ENCODE results near the gene HLF.

Gene HLF

GRCh38 chr17:55305321-55306087, 40.7 kb downstream of the HLF start:
- Histone ChIP-seq H3K4me1 (no peaks in the 10 kb centered on the region), H4K20me1 (no peaks in the 10 kb centered on the region), H3K4me3 (no peak overlapping the region), H3K27me3 (no peaks in the 10 kb centered on the region), H3K9me3 (replicated peaks in 1 of 11) (no peaks in the 10 kb centered on the region), H3K9ac (no peak overlapping the region), H3K27ac (no peak overlapping the region), H3K36me3 (no peaks in the 10 kb centered on the region), H3K4me2 (peak overlapping the region in 1 of 11 experiments; percentile 13; a peak in 1 of 22 replicates)
- TF ChIP-seq Cebpa-rat (IDR thresholded peaks at IDR 0.05) = no peak

- Histone ChIP-seq H3K36me3 (no peaks in the 10 kb centered on the region), H3K9ac (no peak overlapping the region), H3K9me3 (replicated peaks in 1 of 11) (no peaks in the 10 kb centered on the region), H4K20me1 (no peaks in the 10 kb centered on the region), H3K27me3 (no peaks in the 10 kb centered on the region), H3K27ac (no peak overlapping the region), H3K4me3 (no peak overlapping the region), H3K4me1 (no peaks in the 10 kb centered on the region), H3K4me2 (no peak overlapping the region)
- TF ChIP-seq Cebpa-rat (IDR thresholded peaks at IDR 0.05) = no peak
Measured at GRCh38 chr17:55307879-55308278, 43.1 kb downstream of the HLF start.

DNA sequence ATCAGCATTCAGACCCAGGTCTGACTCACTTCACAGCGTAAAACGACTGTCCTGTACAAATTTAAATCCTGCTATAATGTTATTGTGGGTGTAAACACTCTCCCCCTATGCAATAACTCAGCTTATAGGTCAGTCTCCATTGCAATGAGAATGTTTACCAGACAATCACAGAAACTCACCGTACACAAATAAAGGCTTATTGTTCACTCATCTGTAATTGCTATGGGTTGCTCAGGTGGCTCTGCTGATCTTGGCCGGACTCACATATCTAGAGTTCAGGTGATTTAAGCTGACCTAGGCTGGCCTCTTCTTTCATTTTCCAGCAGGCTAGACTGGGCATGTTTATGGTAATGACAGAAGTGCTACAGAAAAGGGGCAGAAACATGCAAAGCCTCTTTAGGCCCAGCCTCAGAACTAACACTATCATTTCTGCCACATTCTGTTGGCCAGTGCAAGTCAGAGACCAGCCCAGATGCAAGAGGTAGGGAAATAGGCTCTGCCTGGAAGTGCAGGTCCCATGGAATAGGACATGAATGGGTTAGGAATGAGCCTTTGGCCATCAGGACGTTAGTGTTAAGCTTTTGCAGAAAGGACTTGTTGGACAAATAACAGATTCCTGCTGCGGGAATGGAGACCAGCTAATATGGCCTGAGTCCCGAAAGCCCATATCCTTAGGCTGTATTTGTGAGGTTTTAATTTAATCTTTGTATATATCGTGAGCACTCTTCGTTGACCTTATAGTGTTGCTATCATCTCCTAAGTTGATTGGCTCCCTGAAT, 44.0 kb downstream of the HLF start:
- Histone ChIP-seq H3K9ac (no peak overlapping the region), H3K27me3 (no peaks in the 10 kb centered on the region), H3K36me3 (no peaks in the 10 kb centered on the region), H3K4me1 (no peaks in the 10 kb centered on the region), H3K9me3 (replicated peaks in 1 of 11) (no peaks in the 10 kb centered on the region), H3K27ac (no peak overlapping the region), H3K4me3 (no peak overlapping the region), H4K20me1 (no peaks in the 10 kb centered on the region), H3K4me2 (no peak overlapping the region)
- TF ChIP-seq Cebpa-rat (IDR thresholded peaks at IDR 0.05) = no peak

GRCh38 chr17:55311767-55312375, 47.1 kb downstream of the HLF start:
- TF ChIP-seq Cebpa-rat (IDR thresholded peaks at IDR 0.05) = no peak
- Histone ChIP-seq H3K36me3 (no peaks in the 10 kb centered on the region), H4K20me1 (no peaks in the 10 kb centered on the region), H3K4me1 (no peaks in the 10 kb centered on the region), H3K4me2 (no peak overlapping the region), H3K4me3 (no peak overlapping the region), H3K27ac (no peak overlapping the region), H3K27me3 (no peaks in the 10 kb centered on the region), H3K9me3 (replicated peaks in 1 of 11) (no peaks in the 10 kb centered on the region), H3K9ac (no peak overlapping the region)

GRCh38 chr17:55312852-55313251, 48.1 kb downstream of the HLF start:
- H4K20me1 ChIP-seq = no peaks in the 10 kb centered on the region
- no peak for TF ChIP-seq Cebpa-rat (IDR thresholded peaks at IDR 0.05)

DNA sequence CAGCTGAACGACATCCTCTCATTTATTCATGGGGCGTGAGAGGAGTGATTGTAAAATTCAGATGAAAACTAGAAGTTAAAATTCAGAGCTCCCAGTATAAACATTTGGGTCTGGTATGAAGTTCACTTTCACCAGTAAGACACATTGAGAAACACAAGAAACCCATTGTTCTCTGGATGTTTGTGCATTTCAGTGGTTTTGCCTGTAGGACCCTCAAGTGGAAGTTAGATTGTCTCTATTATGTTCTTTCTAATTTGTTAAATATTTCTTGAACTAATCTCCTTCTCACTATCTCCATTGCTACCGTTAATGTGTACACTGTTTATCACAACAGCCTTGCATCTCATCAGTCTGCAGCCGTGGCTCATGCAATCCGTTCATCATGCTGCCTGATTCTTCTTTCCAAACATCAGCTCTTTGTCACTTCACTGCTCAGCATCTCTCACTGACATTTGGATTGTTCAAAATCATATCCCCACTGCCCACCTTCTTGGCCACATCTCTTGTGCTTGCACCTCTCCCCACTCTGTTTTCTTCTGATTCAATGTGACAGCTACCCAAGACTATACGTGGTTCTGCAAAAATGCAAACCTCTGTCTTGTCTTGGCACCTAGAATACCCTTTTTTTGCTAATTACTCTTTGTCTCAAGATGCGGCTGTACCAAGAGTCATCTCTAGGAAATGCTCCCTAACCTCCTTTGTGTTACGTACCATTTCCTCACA, 49.5 kb downstream of the HLF start:
- H4K20me1 ChIP-seq = no peaks in the 10 kb centered on the region
- H3K4me1 ChIP-seq = no peaks in the 10 kb centered on the region

More at GRCh38 chr17:55312852-55313251, 48.1 kb downstream of the HLF start:
- H3K27ac ChIP-seq = no peak overlapping the region
- H3K4me2 ChIP-seq = no peak overlapping the region
- no peak overlapping the region for H3K9ac ChIP-seq
- H3K36me3 ChIP-seq = no peaks in the 10 kb centered on the region
- H3K4me1 ChIP-seq = no peaks in the 10 kb centered on the region
- no peak overlapping the region for H3K4me3 ChIP-seq
- no peaks in the 10 kb centered on the region for H3K9me3 ChIP-seq (replicated peaks in 1 of 11)
- no peaks in the 10 kb centered on the region for H3K27me3 ChIP-seq

DNA sequence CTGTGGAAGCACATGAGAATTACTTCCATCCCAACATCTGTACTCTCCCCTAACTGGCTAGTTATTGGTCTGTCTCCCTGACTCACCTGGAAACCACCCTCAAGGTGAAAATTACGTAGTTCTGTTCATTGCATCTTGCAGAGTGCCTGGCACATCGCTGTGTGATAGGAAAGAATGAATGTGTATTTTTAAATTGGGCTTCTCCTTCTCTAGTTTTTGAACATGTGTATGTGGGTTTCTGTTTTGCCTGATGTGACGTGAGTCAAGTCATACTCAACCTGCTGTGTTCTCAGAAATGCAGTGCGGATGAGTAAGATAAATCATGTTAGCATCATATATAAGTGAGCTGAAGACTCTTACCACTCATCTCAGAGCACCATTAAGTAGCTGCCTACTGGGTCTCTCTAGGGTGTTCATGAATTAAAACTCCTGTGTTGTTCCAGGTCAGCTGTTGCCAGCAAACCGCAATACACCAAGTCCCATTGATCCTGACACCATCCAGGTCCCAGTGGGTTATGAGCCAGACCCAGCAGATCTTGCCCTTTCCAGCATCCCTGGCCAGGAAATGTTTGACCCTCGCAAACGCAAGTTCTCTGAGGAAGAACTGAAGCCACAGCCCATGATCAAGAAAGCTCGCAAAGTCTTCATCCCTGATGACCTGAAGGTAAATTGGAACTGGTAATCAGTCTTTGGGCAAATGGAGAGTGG, 50.2 kb downstream of the HLF start:
- Histone ChIP-seq H3K27me3 (no peaks in the 10 kb centered on the region), H3K4me3 (no peak overlapping the region), H3K4me1 (no peaks in the 10 kb centered on the region), H3K9ac (no peak overlapping the region), H3K36me3 (no peaks in the 10 kb centered on the region), H3K4me2 (no peak overlapping the region), H3K27ac (no peak overlapping the region), H4K20me1 (no peaks in the 10 kb centered on the region), H3K9me3 (replicated peaks in 1 of 11) (no peaks in the 10 kb centered on the region)
- no peak for TF ChIP-seq Cebpa-rat (IDR thresholded peaks at IDR 0.05)

More for the DNA sequence above, 49.5 kb downstream of the HLF start:
- H3K27me3 ChIP-seq = no peaks in the 10 kb centered on the region
- no peak for TF ChIP-seq Cebpa-rat (IDR thresholded peaks at IDR 0.05)
- H3K4me2 ChIP-seq = no peak overlapping the region
- H3K27ac ChIP-seq = no peak overlapping the region
- H3K36me3 ChIP-seq = no peaks in the 10 kb centered on the region
- no peak overlapping the region for H3K4me3 ChIP-seq
- no peaks in the 10 kb centered on the region for H3K9me3 ChIP-seq (replicated peaks in 1 of 11)
- no peak overlapping the region for H3K9ac ChIP-seq

GRCh38 chr17:55316499-55316898, 51.7 kb downstream of the HLF start:
- Histone ChIP-seq H3K9ac (no peak overlapping the region), H3K27me3 (no peaks in the 10 kb centered on the region), H4K20me1 (no peaks in the 10 kb centered on the region), H3K4me1 (no peaks in the 10 kb centered on the region), H3K9me3 (replicated peaks in 1 of 11) (no peaks in the 10 kb centered on the region), H3K27ac (no peak overlapping the region), H3K36me3 (no peaks in the 10 kb centered on the region), H3K4me3 (no peak overlapping the region), H3K4me2 (no peak overlapping the region)
- no peak for TF ChIP-seq Cebpa-rat (IDR thresholded peaks at IDR 0.05)

DNA sequence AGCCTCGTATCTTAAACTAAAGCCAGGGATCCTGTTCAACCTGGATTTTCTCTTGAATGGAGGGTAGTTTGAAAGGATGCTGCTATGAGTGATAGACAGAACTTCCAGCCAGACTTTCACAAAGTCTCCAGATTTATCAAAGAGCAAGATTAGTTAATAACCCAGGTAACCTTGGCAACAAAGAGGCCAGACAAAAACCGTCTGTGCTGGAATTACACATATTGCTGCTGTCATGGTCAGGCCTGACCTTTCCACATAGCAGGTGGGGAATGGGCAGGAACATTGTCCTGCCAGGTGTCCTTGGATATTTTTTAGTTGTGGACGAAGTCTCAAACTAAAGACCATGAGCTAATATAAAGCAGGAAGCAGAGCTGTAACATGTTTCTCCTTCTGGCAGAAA, 52.5 kb downstream of the HLF start:
- Histone ChIP-seq H3K9ac (no peak overlapping the region), H4K20me1 (no peaks in the 10 kb centered on the region), H3K27me3 (no peaks in the 10 kb centered on the region), H3K9me3 (replicated peaks in 1 of 11) (no peaks in the 10 kb centered on the region), H3K4me1 (no peaks in the 10 kb centered on the region), H3K27ac (no peak overlapping the region), H3K36me3 (no peaks in the 10 kb centered on the region), H3K4me3 (no peak overlapping the region), H3K4me2 (no peak overlapping the region)
- TF ChIP-seq Cebpa-rat (IDR thresholded peaks at IDR 0.05) = no peak
